A549 treated with AZD2906 at 1 μM for 4 hours (cell line): ENCODE data around the gene MACO1. TPM values are rescaled to one million over a fixed set of nuclear protein-coding genes. Genes with fewer than 3 reads are reported as not detected.

Experiments
- total RNA-seq: library from RNA; stranded (reverse); fragments of 200-300 nt; extraction: Qiagen RNA extraction; gene quantifications from 5 replicates; pipeline ENCODE4 v1.2.3, GENCODE V29; 2022

Gene MACO1, protein sequence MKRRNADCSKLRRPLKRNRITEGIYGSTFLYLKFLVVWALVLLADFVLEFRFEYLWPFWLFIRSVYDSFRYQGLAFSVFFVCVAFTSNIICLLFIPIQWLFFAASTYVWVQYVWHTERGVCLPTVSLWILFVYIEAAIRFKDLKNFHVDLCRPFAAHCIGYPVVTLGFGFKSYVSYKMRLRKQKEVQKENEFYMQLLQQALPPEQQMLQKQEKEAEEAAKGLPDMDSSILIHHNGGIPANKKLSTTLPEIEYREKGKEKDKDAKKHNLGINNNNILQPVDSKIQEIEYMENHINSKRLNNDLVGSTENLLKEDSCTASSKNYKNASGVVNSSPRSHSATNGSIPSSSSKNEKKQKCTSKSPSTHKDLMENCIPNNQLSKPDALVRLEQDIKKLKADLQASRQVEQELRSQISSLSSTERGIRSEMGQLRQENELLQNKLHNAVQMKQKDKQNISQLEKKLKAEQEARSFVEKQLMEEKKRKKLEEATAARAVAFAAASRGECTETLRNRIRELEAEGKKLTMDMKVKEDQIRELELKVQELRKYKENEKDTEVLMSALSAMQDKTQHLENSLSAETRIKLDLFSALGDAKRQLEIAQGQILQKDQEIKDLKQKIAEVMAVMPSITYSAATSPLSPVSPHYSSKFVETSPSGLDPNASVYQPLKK
- total RNA-seq = 7.5 to 10.1 TPM (median 9.0 TPM) in 5 replicates

DNA sequence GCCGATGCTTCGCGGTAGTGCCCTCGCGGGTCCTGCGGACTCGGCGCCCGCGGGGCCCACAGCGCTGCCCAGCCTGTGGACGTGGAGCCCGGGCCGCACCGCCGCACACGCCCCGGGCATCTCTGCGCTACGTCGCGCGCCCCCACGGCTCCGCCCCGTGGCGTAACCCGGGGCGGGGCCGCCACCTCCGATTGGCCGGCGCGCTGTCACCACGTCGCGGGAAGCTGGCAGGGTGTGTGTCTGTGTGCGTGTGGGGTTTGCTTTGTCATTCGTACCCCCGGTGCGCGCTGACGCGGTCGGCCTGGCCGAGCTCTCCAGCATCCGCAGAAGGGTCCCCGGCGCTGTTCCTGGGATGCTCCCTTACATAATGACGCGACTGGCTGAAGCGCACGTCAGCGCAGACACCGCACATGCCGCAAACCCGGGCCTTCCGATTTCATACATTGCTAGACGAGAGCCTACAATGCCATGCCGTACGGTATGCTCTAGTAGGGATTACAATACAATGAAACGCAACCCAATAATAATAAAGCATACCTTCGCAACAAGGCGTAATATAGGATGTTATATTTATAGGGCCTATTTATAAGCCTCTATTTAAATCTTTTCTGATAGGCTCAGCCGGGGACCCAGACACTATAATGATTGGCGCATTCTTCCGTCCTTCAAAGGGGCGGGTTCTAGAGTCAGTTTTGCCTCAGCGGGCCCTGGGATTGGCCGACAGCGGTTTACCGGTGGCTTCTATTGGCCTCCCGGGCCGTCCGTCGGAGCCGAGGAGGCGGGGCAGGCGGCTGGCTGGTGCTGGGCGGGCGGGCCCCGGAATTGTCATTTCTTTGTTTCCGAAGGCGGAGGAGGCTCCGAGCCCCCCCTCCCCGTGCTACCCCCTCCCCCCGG is at the start of gene MACO1:
Gene MACO1 (plus strand): TSS at position 825 of the 894 bp plus-strand sequence. CDS start 202 bp downstream, outside the sequence.

DNA sequence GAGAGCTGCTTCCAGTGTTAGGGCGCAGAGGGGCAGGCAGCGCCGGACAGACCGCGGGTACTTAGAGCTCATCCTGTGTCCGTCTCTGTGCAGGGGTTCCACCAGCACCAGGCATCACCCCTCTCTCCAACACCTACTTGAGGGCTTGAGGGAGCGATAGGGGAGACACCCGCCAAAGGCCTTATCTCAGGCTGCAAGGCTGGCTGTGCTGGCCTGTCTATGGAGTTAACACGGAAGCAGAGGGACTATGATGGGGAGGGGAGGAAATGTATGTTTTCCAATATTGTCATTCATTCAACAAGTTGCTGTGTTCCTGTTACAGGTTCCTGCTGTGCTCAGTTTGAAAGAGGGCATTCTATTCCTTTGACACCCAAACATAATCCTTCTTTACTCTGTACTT is 10.0 kb upstream of the MACO1 start, which contains the start of gene RHCE:
Gene RHCE (minus strand): TSS at position 111 of the 400 bp plus-strand sequence. CDS start 39 bp downstream, at position 72.

DNA sequence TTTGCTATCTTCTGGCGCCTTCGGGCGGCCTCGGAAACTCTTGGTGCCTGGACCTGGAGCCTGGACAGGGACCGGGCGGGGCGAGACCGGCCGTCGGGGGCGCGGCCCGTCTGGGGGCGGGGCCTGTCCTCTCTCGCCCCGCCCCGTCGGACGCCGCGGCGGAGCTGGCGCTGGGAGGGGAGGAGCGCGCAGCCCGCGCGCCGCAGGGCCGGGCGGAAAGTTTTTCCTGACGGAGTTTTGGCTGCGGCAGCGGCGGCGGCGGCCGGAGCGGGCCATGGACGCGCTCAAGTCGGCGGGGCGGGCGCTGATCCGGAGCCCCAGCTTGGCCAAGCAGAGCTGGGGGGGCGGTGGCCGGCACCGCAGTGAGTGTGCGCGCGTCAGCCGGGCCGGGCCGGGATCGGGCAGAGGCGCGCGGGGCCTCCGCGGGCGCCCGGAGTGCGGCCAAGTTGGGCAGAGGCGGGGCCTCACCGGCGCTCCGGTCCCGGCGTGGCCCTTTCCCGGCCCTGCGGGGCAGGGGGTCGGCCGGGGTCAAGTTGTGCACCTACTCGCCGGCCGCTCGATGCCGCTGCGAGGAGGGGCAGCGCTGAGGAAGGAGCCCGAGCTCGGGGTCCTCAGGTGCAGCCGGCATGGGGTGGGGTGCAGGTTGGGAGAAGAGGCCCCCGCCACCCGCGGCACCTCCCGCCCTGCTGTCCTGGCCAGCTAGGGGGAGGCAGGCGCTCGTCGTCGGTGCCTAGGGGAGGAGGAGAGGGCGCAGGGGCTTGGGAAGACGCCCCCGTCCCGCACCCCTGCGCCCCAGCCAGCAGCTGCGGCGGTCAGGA is 112.9 kb downstream of the MACO1 start, which contains the start of gene LDLRAP1:
Gene LDLRAP1 (plus strand): TSS at position 182 of the 818 bp plus-strand sequence. CDS start 93 bp downstream, at position 275.

Other genes with a start within 250 kb of the MACO1 start
- gene SYF2, start 198.4 kb upstream of the MACO1 start, total RNA-seq = 34.3 to 43.7 TPM (median 35.6 TPM) in 5 replicates
- 16.1 to 22.7 TPM (median 19.5 TPM) in 5 replicates for gene RSRP1, start 183.4 kb upstream of the MACO1 start, total RNA-seq
- gene RHD, start 158.4 kb upstream of the MACO1 start, total RNA-seq = not detected in 5 replicates
- gene TMEM50A, start 92.6 kb upstream of the MACO1 start, total RNA-seq = 64.8 to 76.3 TPM (median 69.4 TPM) in 5 replicates
- gene RHCE, start 10.1 kb upstream of the MACO1 start, total RNA-seq = 0.05 to 0.17 TPM in 2 of 5 replicates, not detected in the others
- 8.8 to 11.3 TPM (median 10.1 TPM) in 5 replicates for gene LDLRAP1, start 112.7 kb downstream of the MACO1 start, total RNA-seq
- 0.62 to 0.96 TPM (median 0.77 TPM) in 5 replicates for gene MAN1C1, start 185.9 kb downstream of the MACO1 start, total RNA-seq